ENCODE measurements around the gene MFSD12.

Gene MFSD12

DNA sequence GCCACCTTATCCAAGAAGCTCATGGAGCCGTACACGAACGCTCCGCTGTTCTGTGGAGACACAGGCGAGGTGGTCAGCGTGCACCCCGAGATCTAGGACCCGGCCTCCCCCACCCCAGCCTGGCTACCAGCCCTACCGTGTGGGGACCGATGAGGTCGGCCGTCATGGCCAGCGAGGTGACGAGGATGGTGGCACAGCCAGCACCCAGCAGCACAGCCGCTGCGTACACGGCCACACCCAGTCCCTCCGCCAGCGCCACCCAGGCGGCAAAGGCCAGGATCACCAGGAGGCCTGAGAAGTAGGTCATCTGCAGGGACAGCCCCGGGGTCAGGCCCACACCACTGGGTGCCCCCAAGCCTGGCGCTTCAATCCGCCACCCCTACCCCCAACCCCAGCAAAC, 11.3 kb downstream of the MFSD12 start:
- DNase-seq (ENCODE audit: low spot score), result no peak
- TF ChIP-seq, protein P1, sequence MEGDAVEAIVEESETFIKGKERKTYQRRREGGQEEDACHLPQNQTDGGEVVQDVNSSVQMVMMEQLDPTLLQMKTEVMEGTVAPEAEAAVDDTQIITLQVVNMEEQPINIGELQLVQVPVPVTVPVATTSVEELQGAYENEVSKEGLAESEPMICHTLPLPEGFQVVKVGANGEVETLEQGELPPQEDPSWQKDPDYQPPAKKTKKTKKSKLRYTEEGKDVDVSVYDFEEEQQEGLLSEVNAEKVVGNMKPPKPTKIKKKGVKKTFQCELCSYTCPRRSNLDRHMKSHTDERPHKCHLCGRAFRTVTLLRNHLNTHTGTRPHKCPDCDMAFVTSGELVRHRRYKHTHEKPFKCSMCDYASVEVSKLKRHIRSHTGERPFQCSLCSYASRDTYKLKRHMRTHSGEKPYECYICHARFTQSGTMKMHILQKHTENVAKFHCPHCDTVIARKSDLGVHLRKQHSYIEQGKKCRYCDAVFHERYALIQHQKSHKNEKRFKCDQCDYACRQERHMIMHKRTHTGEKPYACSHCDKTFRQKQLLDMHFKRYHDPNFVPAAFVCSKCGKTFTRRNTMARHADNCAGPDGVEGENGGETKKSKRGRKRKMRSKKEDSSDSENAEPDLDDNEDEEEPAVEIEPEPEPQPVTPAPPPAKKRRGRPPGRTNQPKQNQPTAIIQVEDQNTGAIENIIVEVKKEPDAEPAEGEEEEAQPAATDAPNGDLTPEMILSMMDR (IDR thresholded peaks at IDR 0.05; ENCODE audit: extremely low read depth, missing control alignments), result no peak

DNA sequence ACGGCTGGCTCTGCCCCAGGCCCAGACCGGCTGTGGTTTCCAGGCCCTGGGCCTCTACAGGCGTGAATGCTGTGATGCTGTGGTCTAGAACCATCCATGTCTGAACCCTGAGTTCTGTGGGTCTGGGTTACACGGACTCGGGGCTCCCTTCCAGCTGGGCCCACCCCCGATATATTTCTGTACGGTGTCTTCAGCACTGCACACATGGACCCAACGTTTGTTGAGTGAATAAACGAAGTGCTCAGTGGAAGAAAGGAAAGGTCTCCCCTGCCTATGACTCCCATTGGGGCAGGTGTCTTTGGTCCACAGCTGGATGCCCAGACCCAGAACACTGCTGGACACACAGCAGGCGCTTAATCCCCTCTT, 11.7 kb downstream of the MFSD12 start:
- DNase-seq (ENCODE audit: low spot score), result no peak

DNA sequence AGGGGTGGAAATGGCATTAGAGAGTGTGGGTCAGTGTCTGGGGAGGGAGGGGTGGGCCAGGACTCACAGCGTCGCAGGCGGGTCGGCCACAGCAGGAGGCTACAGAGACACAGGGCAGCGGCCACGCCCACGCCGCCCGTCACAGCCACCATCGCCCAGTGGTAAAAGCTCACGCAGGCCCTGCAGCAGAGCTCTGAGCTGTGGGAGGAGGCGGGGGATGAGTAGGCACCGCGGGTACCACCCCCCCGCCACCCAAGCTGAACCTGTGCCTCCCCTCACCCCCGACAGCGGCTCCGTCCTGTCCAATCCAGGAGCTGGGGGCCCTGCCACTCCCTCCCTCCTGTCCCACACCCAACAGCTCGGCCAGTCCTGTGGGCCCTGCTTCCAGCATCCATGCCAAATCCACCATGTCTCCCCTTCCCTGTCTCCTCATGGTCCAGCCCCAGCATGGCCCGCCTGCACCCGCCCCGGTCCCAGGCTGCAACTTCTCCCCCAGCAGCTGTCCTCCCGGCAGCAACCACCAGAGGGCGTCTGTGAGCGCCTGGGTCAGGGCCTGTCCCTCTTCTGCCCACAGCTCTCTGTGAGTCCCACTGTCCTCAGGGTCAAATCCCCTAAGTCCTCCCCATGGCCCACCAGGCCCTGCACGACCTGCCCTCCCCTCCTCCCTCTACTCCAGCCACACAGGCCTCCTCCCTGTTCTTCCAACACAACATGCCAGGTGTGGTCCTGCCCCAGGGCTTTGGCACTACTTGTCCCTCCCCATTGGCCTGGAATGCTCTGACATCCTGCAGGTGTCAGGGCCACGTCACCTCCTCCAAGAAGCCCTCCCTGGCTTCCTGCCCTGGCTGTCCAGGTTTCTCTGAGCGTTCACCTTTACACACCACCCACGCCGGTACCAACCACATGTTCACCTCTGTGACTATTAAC, 12.4 kb downstream of the MFSD12 start:
- peak; percentile 93 for DNase-seq (ENCODE audit: low spot score)

More for the DNA sequence above, 11.7 kb downstream of the MFSD12 start:
- TF ChIP-seq, protein P1 (IDR thresholded peaks at IDR 0.05; ENCODE audit: extremely low read depth, missing control alignments), result no peak

DNA sequence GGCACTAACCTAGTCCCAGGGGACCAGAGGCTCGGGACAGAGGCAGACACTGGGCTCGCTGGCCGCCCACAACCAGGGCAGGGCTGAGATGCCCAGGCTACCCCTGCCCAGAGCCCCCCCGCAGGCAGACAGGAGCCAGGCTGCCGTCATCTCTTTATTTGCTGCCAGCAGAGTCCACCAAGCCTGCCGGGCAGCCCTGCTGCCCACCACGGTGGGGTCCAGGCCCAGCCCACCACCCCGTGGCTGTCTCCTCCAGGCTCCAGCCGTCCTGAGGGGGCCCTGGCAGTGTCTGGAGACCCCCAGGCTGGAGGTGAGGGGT, 13.4 kb downstream of the MFSD12 start:
- no peak for DNase-seq (ENCODE audit: low spot score)
- TF ChIP-seq, protein P1 (IDR thresholded peaks at IDR 0.05; ENCODE audit: extremely low read depth, missing control alignments), result no peak

More for the DNA sequence above, 12.4 kb downstream of the MFSD12 start:
- TF ChIP-seq, protein P1 (IDR thresholded peaks at IDR 0.05; ENCODE audit: extremely low read depth, missing control alignments), result peak; percentile 95

DNA sequence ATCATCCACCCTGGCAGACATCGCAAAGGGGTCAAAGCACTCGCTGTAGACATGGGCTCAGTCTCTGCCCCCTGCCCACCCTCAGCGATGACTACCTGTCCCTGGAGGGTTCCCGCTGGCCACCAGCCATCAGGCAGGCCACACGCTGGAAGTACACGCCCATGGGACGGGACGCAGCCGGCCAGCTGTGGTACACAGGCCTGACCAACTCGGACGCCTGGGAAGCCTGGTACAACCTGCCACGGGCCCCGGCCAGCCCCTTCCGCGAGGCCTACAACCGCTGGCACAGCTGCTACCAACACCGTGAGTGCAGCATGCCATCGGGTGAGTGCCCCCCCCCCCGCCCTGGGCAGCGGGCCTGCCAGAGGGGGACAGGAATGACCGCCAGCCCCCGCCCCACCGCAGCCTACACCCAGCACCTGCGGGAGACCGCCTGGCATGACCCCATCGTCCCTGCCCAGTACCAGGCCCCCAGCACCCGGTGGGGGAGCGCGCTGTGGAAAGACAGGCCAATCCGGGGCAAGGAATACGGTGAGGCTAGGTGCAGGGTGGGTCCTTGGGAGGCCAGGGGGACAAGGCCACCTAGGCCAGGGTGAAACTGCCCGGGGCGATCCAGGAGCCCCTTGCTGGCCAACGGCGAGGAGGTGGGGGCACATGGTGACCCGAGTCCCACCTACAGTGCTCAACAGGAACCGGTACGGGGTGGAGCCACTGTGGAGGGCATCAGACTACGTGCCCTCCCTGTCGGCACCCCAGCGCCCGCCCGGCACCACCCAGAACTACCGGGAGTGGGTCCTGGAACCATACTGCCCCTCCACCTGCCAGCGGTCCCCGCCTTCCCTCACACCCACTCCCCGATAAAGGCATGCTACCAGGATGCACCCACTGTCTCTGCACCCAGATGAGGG, 14.0 kb downstream of the MFSD12 start:
- DNase-seq (ENCODE audit: low spot score), result no peak
- TF ChIP-seq, protein P1 (IDR thresholded peaks at IDR 0.05; ENCODE audit: extremely low read depth, missing control alignments), result no peak

DNA sequence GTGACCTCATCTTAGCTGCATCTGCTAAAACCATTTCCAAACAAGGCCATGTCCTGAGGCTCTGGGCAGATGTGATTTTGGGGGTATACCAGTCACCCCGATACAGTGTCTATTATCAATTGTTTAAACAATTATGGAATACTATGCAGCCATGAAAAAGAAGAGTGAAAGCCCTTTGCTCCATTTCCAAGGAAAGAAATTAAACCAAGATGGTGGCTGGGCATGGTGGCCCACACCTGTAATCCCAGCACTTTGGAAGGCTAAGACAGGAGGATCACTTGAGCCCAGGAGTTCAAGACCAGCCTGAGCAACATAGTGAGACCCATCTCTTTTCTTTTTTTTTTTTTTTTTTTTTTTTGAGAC, 17.6 kb downstream of the MFSD12 start:
- TF ChIP-seq, protein P1 (IDR thresholded peaks at IDR 0.05; ENCODE audit: extremely low read depth, missing control alignments), result no peak
- DNase-seq (ENCODE audit: low spot score), result no peak

Measured in GM20000 (cell line).